Neural crest cell (in vitro differentiated cells): ENCODE measurements around the gene LUZP2. TPM values are rescaled to one million over a fixed set of nuclear protein-coding genes. Genes with fewer than 3 reads are reported as not detected.

Experiments
- DNase-seq: peaks from one replicate; pipeline ENCODE4 v3.0.0; 2021; ENCODE audit warnings: low read depth, mixed read lengths, low spot score
- H3K27ac Mint-ChIP-seq: one replicate; pipeline ENCODE4 v1.8.0; 2021; ENCODE audit warnings: mild to moderate bottlenecking, mixed read lengths; ENCODE audit not compliant: unreplicated experiment
- H3K27me3 Mint-ChIP-seq: 2 replicates; pipeline ENCODE4 v1.8.0; 2021; ENCODE audit warnings: low read depth, mild to moderate bottlenecking, mixed read lengths
- H3K36me3 Mint-ChIP-seq: 2 replicates; pipeline ENCODE4 v1.8.0; 2021; ENCODE audit warnings: low read depth, mild to moderate bottlenecking, mixed read lengths
- H3K4me1 Mint-ChIP-seq: 2 replicates; pipeline ENCODE4 v1.8.0; 2021; ENCODE audit warnings: mixed read lengths
- H3K4me3 Mint-ChIP-seq: one replicate; pipeline ENCODE4 v1.8.0; 2021; ENCODE audit warnings: mild to moderate bottlenecking, mixed read lengths
- H3K9me3 Mint-ChIP-seq: 2 replicates; pipeline ENCODE4 v1.8.0; 2021; ENCODE audit warnings: mixed read lengths
- CTCF ChIP-seq: fragments of 200-600 bp; sonication (generic); conservative IDR thresholded peaks from 2 replicates; pipeline ENCODE4 v1.5.0; 2021; ENCODE audit warnings: antibody characterized with exemption, mild to moderate bottlenecking
- total RNA-seq: library from RNA; stranded (reverse); gene quantifications from 2 replicates; pipeline ENCODE4 v1.2.1, GENCODE V29; 2021

Gene LUZP2
- total RNA-seq, 1 donor from 2014 or later = 0.28 TPM

- DNase-seq = no peak
- Mint-ChIP-seq H3K4me1 (no peaks in the 10 kb centered on the region), H3K9me3 (no peaks in the 10 kb centered on the region), H3K27me3 (no peaks in the 10 kb centered on the region), H3K27ac (no peak overlapping the region), H3K4me3 (no peak overlapping the region), H3K36me3 (no peaks in the 10 kb centered on the region)
- no peak for TF ChIP-seq CTCF
These were observed 237.9 kb downstream of the LUZP2 start for GRCh38 chr11:24734742-24735237.

GRCh38 chr11:24738972-24739371 lies 242.1 kb downstream of the LUZP2 start:
- no peak overlapping the region for H3K4me3 Mint-ChIP-seq
- no peaks in the 10 kb centered on the region for H3K36me3 Mint-ChIP-seq
- no peaks in the 10 kb centered on the region for H3K27me3 Mint-ChIP-seq
- H3K4me1 Mint-ChIP-seq = no peaks in the 10 kb centered on the region
- H3K27ac Mint-ChIP-seq = no peak overlapping the region
- TF ChIP-seq CTCF = no peak
- no peak for DNase-seq
- no peaks in the 10 kb centered on the region for H3K9me3 Mint-ChIP-seq

- no peaks in the 10 kb centered on the region for H3K9me3 Mint-ChIP-seq
- no peak for DNase-seq
- no peak for TF ChIP-seq CTCF
- no peak overlapping the region for H3K4me3 Mint-ChIP-seq
- no peaks in the 10 kb centered on the region for H3K27me3 Mint-ChIP-seq
- H3K27ac Mint-ChIP-seq = no peak overlapping the region
- H3K4me1 Mint-ChIP-seq = no peaks in the 10 kb centered on the region
- H3K36me3 Mint-ChIP-seq = no peaks in the 10 kb centered on the region
These were observed 242.8 kb downstream of the LUZP2 start for GRCh38 chr11:24739637-24740036.

- no peaks in the 10 kb centered on the region for H3K36me3 Mint-ChIP-seq
- no peak overlapping the region for H3K27ac Mint-ChIP-seq
- TF ChIP-seq CTCF = no peak
- H3K27me3 Mint-ChIP-seq = no peaks in the 10 kb centered on the region
- no peaks in the 10 kb centered on the region for H3K4me1 Mint-ChIP-seq
- no peaks in the 10 kb centered on the region for H3K9me3 Mint-ChIP-seq
- no peak for DNase-seq
- H3K4me3 Mint-ChIP-seq = no peak overlapping the region
These were observed 250.7 kb downstream of the LUZP2 start for GRCh38 chr11:24747275-24748251.

- Mint-ChIP-seq H3K9me3 (no peaks in the 10 kb centered on the region), H3K36me3 (no peaks in the 10 kb centered on the region), H3K4me1 (no peaks in the 10 kb centered on the region), H3K27ac (no peak overlapping the region), H3K4me3 (no peak overlapping the region), H3K27me3 (no peaks in the 10 kb centered on the region)
- TF ChIP-seq CTCF = no peak
- DNase-seq = no peak
These were observed 251.4 kb downstream of the LUZP2 start for GRCh38 chr11:24748261-24748660.
